Measurements from ENCODE around the gene CCL22. TPM values are rescaled to one million over a fixed set of nuclear protein-coding genes. Genes with fewer than 3 reads are reported as not detected.

Gene CCL22
- total and polyA plus RNA-seq, 2 experiments from 2014 or later: 0.19 TPM; not detected in 1

GRCh38 chr16:57345021-57345420 is 13.6 kb upstream of the CCL22 start:
- H3K4me3 ChIP-seq: no peak overlapping the region
- H3K79me2 ChIP-seq (replicated peaks; ENCODE audit: insufficient read depth): no peaks in the 10 kb centered on the region
- no peaks in the 10 kb centered on the region for H4K20me1 ChIP-seq (replicated peaks; ENCODE audit: insufficient read depth)
- no peak for ATAC-seq
- no peaks in the 10 kb centered on the region for H3K36me3 Mint-ChIP-seq (ENCODE audit: low read depth)
- H3K4me2 ChIP-seq: no peak overlapping the region
- peaks cover 8% of the 10 kb centered on the region for H3K27me3 Mint-ChIP-seq (ENCODE audit: insufficient read depth, low read depth, poor library complexity)
- no peaks in the 10 kb centered on the region for H3K4me1 Mint-ChIP-seq
- no peaks in the 10 kb centered on the region for H3K27me3 ChIP-seq (ENCODE audit: insufficient read depth)
- H3K27ac Mint-ChIP-seq: no peak overlapping the region
- no peaks in the 10 kb centered on the region for H3F3A ChIP-seq (replicated peaks; ENCODE audit: low read depth)
- DNase-seq (ENCODE audit: low spot score): no peak
- H3K27ac ChIP-seq (ENCODE audit: low read depth): no peak overlapping the region
- H3K36me3 ChIP-seq (ENCODE audit: insufficient read depth): no peaks in the 10 kb centered on the region
- no peaks in the 10 kb centered on the region for H3K9me3 Mint-ChIP-seq
- H3K4me1 ChIP-seq (ENCODE audit: insufficient read depth): no peaks in the 10 kb centered on the region
- H2AFZ ChIP-seq: no peak overlapping the region
- no peak overlapping the region for H3K4me3 Mint-ChIP-seq
- no peak for TF ChIP-seq ZNF462 (CRISPR knock-in tag; IDR thresholded peaks at IDR 0.05)
- TF ChIP-seq, protein P1, sequence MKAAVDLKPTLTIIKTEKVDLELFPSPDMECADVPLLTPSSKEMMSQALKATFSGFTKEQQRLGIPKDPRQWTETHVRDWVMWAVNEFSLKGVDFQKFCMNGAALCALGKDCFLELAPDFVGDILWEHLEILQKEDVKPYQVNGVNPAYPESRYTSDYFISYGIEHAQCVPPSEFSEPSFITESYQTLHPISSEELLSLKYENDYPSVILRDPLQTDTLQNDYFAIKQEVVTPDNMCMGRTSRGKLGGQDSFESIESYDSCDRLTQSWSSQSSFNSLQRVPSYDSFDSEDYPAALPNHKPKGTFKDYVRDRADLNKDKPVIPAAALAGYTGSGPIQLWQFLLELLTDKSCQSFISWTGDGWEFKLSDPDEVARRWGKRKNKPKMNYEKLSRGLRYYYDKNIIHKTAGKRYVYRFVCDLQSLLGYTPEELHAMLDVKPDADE (IDR thresholded peaks at IDR 0.05): no peak
- TF ChIP-seq JUNB (IDR thresholded peaks at IDR 0.05; ENCODE audit: unreplicated experiment): no peak
- TF ChIP-seq, protein P2, sequence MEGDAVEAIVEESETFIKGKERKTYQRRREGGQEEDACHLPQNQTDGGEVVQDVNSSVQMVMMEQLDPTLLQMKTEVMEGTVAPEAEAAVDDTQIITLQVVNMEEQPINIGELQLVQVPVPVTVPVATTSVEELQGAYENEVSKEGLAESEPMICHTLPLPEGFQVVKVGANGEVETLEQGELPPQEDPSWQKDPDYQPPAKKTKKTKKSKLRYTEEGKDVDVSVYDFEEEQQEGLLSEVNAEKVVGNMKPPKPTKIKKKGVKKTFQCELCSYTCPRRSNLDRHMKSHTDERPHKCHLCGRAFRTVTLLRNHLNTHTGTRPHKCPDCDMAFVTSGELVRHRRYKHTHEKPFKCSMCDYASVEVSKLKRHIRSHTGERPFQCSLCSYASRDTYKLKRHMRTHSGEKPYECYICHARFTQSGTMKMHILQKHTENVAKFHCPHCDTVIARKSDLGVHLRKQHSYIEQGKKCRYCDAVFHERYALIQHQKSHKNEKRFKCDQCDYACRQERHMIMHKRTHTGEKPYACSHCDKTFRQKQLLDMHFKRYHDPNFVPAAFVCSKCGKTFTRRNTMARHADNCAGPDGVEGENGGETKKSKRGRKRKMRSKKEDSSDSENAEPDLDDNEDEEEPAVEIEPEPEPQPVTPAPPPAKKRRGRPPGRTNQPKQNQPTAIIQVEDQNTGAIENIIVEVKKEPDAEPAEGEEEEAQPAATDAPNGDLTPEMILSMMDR (conservative IDR thresholded peaks at IDR 0.05; ENCODE audit: low read depth in 2 of 2): no peak
- TF ChIP-seq REST (IDR thresholded peaks at IDR 0.05; ENCODE audit: unreplicated experiment): no peak
- TF ChIP-seq ZNF331 (CRISPR knock-in tag; IDR thresholded peaks at IDR 0.05; ENCODE audit: low read depth): no peak
- no peaks in the 10 kb centered on the region for H3K9me2 ChIP-seq (ENCODE audit: insufficient read depth)

Data from GM23338 (cell line).